ENCODE data around the gene SHMT2.
A peak's percentile ranks its signal among the peaks of the same experiment; 100 is the strongest.
"Not testable (repeated sequence)": the region's sequence is repeated elsewhere in the genome, so short reads cannot be mapped to it uniquely, and the experiment has no call there.

SHMT2 gene

DNA sequence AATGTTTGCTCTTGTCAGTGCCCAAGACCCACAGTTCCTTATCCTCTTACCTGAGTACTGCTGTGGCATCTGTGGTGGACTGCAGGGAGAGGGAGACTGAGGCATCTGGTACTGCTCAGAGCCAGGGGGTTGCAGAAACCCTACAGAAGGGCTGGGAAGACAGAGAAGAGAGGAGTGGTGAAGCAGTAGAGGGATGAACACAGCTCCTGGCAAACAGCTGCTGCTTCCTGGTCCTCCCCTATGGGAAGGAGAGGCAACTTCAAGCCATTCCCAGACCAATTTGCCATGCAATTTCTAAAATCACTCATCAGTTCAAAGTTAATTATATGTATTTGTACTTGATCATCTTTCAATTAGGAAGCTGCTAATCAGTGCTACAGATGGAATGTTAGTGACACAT lies 37.2 kb downstream of the SHMT2 start:
- no peak for DNase-seq (ENCODE audit: low read depth)

GRCh38 chr12:57268264-57268663 lies 38.8 kb downstream of the SHMT2 start:
- DNase-seq (ENCODE audit: low read depth): no peak

- no peak for DNase-seq (ENCODE audit: low read depth)
Observed at GRCh38 chr12:57270966-57271470, 41.5 kb downstream of the SHMT2 start.

DNA sequence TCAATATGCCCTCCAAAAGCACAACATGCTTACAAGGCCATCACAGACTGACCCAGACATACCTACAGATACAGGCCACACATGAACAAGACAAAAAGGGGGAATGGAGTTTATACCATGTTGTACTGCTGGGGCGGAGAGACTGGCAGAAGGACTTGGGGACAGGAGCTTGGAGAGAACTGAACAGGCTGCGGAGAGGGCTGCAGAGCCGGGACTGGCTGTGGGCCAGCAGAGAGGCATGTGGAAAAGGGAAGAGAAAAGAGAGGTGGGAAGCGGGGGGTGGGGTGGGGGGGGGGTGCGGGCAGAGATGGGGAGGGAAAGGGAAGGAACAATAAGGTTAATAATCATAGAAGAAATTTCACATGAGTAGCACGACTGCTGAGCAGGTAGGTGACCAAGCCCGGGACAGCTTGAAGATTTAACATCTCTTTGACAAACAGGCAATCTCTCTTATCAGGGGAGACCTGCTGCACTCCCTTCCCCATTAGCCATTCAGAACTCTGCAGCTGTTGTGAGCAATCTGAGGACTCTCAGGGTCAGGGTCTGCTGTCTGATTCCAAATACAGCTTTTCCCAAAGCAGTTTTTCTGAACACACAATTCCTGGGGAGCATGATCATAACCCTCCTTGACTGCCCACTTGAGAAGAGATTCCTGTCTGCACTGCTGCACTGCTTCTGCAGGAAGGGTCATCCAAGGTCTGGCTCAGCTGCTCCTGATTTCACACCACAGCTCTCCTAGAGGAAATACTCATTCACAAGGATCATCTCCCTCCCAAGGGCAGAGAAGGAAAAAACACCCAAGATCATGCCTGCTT lies 43.0 kb downstream of the SHMT2 start:
- DNase-seq (ENCODE audit: low read depth): peak; percentile 75

DNA sequence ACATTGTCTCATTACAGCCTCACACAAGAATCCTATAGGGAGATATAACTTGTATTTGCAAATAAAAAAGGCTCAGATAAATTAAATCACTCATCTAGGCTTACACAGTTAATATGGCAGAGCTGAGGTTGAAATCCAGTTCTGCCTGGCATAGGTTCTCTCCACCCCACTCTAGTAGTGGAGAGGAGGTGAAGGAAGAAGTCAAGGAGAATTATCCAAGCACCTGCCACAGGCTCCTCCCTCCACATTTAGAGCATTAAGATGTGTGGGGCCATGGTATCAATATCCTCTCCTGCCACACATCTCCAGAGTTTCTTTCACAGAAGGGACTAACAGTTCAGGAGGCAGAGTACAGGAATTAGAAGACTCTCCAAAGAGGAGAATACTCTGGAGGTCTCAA lies 44.0 kb downstream of the SHMT2 start:
- DNase-seq (ENCODE audit: low read depth): no peak

GRCh38 chr12:57276233-57276632 lies 46.7 kb downstream of the SHMT2 start:
- DNase-seq (ENCODE audit: low read depth): not testable (repeated sequence)

- peak; percentile 48 for DNase-seq (ENCODE audit: low read depth)
Observed at GRCh38 chr12:57276935-57277563, 47.5 kb downstream of the SHMT2 start.

- no peak for DNase-seq (ENCODE audit: low read depth)
Observed at GRCh38 chr12:57278465-57279381, 49.2 kb downstream of the SHMT2 start.

DNA sequence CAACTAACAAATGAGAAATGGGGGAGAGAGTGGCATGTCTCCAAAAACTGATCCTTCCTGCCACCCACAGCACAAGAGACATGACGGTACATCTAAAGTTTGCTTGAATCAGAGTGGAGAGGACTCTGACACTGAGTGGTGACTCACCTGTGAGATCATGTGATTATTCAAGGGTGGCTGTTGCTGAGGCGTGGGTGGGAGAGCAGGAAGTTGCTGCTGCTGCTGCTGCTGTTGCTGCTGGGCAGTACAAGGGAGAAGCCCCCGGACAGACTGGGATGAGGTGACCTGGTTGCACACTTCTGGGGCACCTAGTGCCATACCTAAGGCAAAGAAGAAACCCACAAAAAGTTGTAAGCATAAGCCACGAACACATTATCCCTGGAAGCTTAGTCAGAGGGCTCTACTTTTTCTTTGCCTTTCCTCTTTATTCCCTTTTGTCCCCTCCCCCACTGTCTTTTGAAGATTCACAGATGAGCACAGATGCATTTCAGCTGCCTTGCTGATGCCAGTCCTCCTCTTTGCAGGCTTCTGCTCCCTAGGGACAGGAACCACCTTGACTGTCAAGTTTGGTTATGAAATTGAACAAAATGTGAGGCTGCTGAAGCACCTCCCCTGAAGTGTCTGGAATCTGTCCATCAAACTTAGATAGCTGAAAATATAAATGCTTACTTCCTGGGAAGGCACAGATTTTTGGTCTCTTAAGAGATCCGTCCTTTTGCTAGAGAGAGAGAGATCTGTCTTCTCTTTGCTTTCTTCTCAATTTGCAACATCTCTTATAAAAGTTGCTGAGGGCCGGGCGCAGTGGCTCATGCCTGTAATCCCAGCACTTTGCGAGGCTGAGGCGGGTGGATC lies 50.9 kb downstream of the SHMT2 start:
- DNase-seq (ENCODE audit: low read depth): peak; percentile 93

- not testable (repeated sequence) for DNase-seq (ENCODE audit: low read depth)
Observed at GRCh38 chr12:57282073-57282472, 52.6 kb downstream of the SHMT2 start.
